SKM-1 (cell line): ENCODE data around the gene ICAM1.
A peak's percentile ranks its signal among the peaks of the same experiment; 100 is the strongest.

ENCODE experiments used
- DNase-seq: peaks from one replicate; lab custom pipeline; 2025; ENCODE audit not compliant: unreplicated experiment; lab: John Stamatoyannopoulos, UW

The ICAM1 gene

GRCh38 chr19:10292789-10293636 lies 22.1 kb downstream of the ICAM1 start:
- DNase-seq: no peak

DNA sequence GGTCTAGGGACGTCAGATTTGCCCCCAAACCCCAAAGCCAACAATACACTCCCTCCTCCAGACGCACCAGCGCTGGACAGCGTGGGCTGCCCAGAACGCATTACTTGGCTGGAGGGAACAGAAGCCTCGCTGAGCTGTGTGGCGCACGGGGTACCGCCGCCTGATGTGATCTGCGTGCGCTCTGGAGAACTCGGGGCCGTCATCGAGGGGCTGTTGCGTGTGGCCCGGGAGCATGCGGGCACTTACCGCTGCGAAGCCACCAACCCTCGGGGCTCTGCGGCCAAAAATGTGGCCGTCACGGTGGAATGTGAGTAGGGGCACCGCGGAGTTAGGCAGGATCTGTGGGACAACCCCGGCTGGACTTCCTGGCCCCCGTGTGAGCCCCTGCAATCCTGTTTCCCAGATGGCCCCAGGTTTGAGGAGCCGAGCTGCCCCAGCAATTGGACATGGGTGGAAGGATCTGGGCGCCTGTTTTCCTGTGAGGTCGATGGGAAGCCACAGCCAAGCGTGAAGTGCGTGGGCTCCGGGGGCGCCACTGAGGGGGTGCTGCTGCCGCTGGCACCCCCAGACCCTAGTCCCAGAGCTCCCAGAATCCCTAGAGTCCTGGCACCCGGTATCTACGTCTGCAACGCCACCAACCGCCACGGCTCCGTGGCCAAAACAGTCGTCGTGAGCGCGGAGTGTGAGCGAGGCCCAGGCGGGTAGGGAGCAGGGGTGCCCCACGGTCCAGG lies 22.9 kb downstream of the ICAM1 start:
- DNase-seq: no peak

- DNase-seq: no peak
Measured at GRCh38 chr19:10294368-10294697, 23.4 kb downstream of the ICAM1 start.

DNA sequence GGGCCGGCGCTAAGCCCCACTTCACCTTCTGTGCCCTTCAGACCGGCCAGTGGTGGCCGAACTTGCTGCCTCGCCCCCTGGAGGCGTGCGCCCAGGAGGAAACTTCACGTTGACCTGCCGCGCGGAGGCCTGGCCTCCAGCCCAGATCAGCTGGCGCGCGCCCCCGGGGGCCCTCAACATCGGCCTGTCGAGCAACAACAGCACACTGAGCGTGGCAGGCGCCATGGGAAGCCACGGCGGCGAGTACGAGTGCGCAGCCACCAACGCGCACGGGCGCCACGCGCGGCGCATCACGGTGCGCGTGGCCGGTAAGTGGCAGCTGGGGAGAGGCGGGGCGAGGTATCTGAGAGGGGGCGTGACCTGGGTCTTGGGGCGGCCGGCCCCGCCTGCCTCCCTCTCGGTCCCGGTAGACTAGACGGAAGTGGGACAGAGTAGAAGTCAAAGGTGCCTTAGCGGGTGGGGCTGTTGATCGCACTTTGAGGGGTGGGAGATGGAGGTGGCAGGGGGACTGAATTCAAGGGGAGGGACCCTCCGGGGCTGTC lies 24.5 kb downstream of the ICAM1 start:
- no peak for DNase-seq

DNA sequence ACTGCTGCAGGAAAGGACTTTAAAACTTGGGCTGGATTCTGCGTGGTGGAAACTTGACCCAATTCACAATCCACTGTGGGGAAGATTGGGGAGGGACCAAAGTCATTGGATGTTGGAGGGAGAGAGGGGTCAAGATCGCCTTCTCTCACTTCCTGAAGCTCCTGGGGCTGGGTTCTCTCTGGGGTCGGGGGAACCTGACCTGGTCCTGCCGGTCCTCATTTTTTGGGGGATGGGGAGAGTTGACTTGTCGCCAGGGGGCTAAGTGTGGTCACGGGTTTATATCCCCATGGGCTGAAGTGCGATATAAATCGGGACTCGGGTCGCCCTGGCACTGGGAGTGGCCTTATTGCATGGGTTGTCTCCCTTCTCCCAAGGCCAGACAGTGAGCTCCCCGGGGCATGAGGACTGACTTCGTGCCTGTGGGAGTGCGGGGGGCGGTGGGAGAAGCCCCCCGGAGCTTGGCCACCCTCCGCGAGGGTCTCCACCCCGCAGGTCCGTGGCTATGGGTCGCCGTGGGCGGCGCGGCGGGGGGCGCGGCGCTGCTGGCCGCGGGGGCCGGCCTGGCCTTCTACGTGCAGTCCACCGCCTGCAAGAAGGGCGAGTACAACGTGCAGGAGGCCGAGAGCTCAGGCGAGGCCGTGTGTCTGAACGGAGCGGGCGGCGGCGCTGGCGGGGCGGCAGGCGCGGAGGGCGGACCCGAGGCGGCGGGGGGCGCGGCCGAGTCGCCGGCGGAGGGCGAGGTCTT lies 25.1 kb downstream of the ICAM1 start:
- no peak for DNase-seq

GRCh38 chr19:10299545-10300458 lies 28.9 kb downstream of the ICAM1 start:
- peak; percentile 78 for DNase-seq

- peak; percentile 20 for DNase-seq
Measured at GRCh38 chr19:10305139-10305806, 34.4 kb downstream of the ICAM1 start.

GRCh38 chr19:10306327-10306726 lies 35.4 kb downstream of the ICAM1 start:
- no peak for DNase-seq

- DNase-seq: no peak
Measured at GRCh38 chr19:10309423-10309822, 38.5 kb downstream of the ICAM1 start, which contains the start of gene ZGLP1. ZGLP1 (minus strand) TSS chr19:10309815.

- peak; percentile 45 for DNase-seq
Measured at GRCh38 chr19:10315335-10316214, 44.7 kb downstream of the ICAM1 start, which contains the start of gene FDX2. FDX2 (minus strand) TSS chr19:10316015; CDS start chr19:10315996, 19 bp downstream.

DNA sequence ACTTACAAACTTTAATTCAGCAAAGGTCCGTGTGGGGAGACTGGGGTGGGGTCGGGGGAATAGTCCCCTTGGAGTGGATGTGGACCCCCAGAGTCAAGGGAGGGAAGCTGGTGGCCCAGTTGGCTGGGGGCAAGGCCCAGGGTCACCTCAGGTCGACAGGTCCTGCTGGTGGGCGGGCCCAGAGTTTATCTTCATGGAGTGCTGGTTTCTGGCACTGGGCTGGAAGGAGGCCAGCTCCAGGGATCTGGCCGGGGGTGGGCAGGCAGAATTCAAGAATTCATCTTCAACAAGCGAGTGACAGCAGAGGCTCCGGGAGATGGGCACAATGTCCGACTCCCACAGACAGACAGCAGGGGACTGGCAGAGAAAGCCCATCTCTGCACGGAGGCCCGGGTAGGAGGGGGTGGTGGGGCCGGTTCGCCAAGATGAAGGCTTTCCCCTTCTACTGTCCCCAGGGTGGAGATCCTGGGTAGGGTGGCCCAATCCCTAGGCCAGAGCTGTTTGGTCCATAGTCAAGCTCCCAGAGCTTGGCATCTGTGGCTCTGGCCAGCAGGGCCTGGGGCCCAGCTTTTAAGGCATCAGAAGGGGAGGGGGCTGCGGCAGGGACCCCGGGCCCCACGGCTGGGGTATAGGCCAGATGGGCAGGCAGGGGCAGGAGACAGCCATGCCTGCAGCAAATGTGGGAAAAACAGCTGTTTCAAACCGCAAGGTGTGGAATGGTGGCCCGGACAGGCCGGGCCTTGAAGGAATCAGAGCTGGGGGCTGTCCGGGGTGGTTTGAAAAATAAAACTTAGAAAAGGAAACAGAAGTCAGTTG lies 45.5 kb downstream of the ICAM1 start:
- no peak for DNase-seq

- DNase-seq: no peak
Measured at GRCh38 chr19:10317045-10317856, 46.3 kb downstream of the ICAM1 start.

DNA sequence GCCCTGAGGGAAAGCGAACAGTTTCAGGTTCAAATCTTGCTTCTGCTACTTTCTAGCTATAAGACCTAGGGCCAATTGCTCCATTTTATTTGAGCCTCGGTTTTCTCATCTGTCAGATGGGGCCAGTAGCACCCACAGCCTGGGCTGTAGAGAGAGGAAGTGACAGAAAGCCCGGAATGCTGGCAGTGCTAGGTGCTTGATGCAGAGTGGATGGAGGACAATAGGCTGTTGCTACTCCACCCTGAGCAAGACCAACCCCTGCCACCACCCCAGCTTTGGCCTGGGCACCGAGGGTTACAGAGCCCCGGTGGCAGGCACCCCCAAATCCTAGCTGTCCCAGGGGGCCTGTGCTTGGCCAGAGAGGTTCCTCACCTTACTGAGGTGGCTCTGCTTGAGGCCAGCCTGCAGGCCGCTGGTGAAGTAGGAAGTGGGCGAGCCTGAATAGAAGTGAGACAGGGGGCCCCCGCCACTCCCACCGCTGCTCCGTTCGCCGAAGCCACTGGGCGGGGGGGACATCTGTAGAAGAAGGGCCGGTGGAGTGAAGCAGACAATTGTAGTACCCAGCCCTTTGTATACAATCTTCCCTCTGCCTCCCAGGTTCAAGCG lies 47.0 kb downstream of the ICAM1 start:
- no peak for DNase-seq

DNA sequence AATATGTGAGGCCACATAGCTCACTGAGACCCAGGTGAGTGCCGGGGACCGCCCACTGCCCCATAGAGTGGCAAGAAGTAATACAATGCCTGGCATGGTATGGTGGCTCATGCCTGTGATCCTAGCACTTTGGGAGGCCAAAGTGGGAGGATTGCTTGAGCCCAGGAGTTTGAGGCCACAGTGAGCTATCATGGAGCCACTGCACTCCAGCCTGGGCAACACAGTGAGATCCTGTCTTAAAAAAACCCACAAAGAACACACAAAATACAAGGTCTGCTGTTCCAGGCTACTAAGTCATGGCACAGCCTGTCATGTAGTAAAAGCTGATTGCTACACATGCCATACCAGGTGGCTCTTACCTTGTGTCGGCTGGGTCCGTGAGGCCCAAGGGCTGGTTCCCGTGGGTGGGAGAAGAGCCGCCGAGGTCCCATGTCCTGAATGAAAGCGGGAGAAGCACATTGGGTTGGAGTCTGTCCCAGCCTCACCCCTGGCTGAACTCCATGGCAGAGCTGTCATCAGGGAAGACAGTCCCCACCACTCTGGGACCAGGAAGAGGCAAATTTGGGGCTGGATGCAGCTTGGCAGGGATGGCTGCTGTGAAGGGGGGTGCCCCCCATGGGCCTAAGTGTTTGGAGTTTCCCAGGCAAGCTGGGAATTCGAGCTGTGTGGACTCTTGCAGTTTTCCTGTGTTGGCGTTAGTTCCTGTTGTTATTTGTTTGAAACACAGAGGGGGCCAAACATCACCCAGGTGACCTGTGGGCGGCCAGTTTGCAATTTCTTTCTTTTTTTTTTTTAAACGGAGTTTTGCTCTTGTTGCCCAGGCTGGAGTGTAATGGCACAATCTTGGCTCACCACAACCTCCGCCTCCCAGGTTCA lies 48.1 kb downstream of the ICAM1 start:
- no peak for DNase-seq

DNA sequence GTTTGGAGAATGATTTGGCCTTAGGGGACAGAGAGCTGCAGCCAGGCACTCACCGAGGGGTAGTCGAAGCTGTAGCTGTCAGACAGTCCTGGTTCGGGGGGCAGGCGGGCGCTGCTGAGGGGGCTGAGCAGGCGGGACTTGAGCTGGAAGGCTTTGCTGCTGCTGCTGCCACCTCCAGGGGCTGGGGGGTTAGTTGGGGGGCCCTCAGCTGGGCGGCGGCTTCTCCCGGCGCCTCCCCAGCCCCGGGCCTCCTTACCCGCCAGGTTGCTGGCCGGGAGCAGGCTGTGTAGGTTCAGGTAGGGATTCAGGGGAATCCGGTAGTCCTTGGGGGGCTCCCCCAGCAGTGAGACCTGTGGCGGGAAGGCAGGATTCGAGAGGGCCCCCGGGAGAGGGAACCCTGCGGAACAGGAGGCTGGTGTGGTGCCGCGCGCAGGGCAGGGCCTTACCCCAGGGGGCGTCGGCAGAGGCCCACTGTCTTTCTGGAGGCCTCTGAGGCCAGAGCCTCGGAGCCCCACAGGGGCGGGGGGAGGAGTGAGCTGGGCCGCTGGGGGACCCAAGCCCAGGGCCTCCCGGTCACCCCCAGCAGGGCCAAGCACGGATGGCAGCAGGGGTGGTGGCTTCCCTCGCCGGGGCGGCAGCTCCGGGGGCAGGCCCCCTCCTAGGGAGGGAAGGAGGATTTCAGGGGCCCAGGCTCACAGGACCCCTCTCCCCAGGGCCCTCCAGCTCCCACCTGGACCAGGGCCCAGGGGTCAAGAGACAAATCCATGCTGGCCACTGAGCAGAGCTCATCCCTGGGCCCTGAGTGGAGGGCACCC lies 49.9 kb downstream of the ICAM1 start:
- no peak for DNase-seq
